Skeletal muscle satellite cell (primary cell): ENCODE data around the gene SUMF2.
A peak's percentile ranks its signal among the peaks of the same experiment; 100 is the strongest.
"Not testable (repeated sequence)": the region's sequence is repeated elsewhere in the genome, so short reads cannot be mapped to it uniquely, and the experiment has no call there.

ENCODE experiments used
- H3K27me3 ChIP-seq: 2 replicates; pipeline ENCODE4 v1.7.0; 2013; ENCODE audit warnings: low read length; ENCODE audit not compliant: control insufficient read depth, insufficient read depth
- H3K36me3 ChIP-seq: 2 replicates; pipeline ENCODE4 v1.7.0; 2013; ENCODE audit warnings: mild to moderate bottlenecking, control low read depth, low read length; ENCODE audit not compliant: insufficient read depth
- H3K4me1 ChIP-seq: 2 replicates; pipeline ENCODE4 v1.7.0; 2013; ENCODE audit warnings: low read length; ENCODE audit not compliant: control insufficient read depth, insufficient read depth
- H3K4me2 ChIP-seq: 2 replicates; pipeline ENCODE4 v1.7.0; 2013; ENCODE audit warnings: mild to moderate bottlenecking, low read length
- H3K4me3 ChIP-seq: 2 replicates; pipeline ENCODE4 v1.7.0; 2013; ENCODE audit warnings: low read length
- H3K9ac ChIP-seq: 2 replicates; pipeline ENCODE4 v1.7.0; 2013; ENCODE audit warnings: mild to moderate bottlenecking, low read depth, low read length, moderate library complexity
- H3K9me3 ChIP-seq: replicated peaks from 2 replicates; pipeline ENCODE4 v1.7.0; 2013; ENCODE audit warnings: mild to moderate bottlenecking, control low read depth, low read length

SUMF2 gene

DNA sequence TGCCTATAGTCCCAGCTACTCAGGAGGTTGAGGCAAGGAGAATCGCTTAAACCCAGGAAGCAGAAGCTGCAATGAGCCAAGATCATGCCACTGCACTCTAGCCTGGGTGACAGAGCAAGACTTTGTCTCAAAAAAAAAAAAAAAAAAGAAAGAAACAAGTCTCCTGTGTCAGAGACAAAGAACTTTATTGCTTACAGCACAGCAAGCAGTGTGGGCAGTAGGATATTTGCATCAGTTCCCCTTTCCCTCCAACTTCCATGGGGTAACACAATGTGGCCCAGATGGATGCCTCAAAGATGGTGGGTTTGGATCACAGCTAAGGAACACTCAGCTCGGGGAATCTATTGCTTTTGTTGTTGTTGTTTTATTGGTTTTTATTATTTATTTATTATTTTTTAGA lies 18.3 kb upstream of the SUMF2 start:
- H3K4me2 ChIP-seq, H3K36me3 ChIP-seq, H3K9ac ChIP-seq, H3K27me3 ChIP-seq, H3K4me3 ChIP-seq, H3K9me3 ChIP-seq: not testable (repeated sequence)
- peaks cover 17% of the 10 kb centered on the region for H3K4me1 ChIP-seq

DNA sequence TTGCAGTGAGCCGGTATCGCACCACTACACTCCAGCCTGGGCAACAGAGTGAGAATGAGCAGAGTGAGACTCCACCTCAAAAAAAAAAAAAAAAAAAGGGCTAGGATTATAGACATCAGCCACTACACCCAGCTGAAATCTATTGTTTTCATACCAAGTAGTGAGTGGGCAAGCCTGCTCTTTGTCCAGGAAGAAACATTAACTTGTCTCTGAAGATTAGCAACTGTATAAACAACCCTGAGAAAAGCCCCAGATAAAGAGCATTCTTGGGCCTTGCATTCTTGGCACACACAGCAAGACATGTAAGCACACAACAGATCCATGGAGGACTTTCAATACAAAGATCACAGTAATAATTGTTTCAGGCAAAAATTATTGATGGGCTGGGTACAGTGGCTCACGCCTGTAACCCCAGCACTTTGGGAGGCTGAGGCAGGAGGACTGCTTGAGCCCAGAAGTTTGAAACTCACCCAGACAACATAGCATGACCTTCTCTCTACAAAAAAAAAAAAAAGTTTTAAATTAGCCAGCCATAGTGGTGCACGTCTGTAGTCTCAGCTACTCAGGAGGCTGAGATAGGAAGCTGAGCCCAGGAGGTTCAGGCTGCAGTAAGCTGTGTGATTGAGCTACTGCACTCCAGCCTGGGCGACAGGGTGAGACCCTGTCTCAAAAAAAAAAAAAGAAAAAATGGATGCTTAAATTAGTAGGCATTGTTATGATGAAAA lies 17.2 kb upstream of the SUMF2 start:
- Histone ChIP-seq H3K27me3 (no peaks in the 10 kb centered on the region), H3K9ac (peak overlapping the region; percentile 51), H3K9me3 (no peaks in the 10 kb centered on the region), H3K4me3 (no peak overlapping the region), H3K4me1 (peaks cover 17% of the 10 kb centered on the region), H3K36me3 (peaks cover 6% of the 10 kb centered on the region), H3K4me2 (peak overlapping the region; percentile 39)

DNA sequence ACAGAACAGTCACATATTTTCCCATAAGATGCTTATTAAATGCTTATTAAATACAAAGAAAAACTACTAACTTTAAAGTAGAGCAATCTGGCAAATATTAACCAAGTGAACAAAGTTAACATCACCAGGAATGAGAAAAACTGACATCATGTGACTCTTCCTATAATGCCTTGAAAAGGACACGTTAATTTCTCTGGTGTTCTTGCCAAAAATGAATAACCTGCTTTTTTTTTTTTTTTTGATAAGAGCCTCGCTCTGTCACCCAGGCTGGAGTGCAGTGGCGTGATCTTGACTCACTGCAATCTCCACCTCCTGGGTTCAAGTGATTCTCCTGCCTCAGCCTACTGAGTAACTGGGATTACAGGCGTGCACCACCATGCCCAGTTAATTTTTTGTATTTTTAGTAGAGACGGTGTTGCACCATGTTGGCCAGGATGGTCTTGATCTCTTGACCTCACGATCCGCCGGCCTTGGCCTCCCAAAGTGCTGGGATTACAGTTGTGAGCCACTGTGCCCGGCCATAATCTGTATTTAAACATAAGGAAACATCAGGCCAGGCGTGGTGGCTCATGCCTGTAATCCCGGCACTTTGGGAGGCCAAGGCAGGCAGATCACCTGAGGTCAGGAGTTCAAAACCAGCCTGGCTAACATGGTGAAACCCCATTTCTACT lies 16.5 kb upstream of the SUMF2 start:
- H3K4me3 ChIP-seq: not testable (repeated sequence)
- H3K9ac ChIP-seq: peak overlapping the region; percentile 51

GRCh38 chr7:56048245-56048644 lies 15.8 kb upstream of the SUMF2 start:
- H3K4me3 ChIP-seq: no peak overlapping the region
- no peak overlapping the region for H3K4me2 ChIP-seq
- H3K4me1 ChIP-seq: peaks cover 24% of the 10 kb centered on the region
- no peak overlapping the region for H3K9ac ChIP-seq
- H3K36me3 ChIP-seq: peaks cover 9% of the 10 kb centered on the region
- no peaks in the 10 kb centered on the region for H3K9me3 ChIP-seq
- H3K27me3 ChIP-seq: no peaks in the 10 kb centered on the region

More for the DNA sequence above, 16.5 kb upstream of the SUMF2 start:
- H3K36me3 ChIP-seq, H3K27me3 ChIP-seq, H3K9me3 ChIP-seq: not testable (repeated sequence)
- Histone ChIP-seq H3K4me2 (peak overlapping the region; percentile 16), H3K4me1 (peaks cover 17% of the 10 kb centered on the region)

DNA sequence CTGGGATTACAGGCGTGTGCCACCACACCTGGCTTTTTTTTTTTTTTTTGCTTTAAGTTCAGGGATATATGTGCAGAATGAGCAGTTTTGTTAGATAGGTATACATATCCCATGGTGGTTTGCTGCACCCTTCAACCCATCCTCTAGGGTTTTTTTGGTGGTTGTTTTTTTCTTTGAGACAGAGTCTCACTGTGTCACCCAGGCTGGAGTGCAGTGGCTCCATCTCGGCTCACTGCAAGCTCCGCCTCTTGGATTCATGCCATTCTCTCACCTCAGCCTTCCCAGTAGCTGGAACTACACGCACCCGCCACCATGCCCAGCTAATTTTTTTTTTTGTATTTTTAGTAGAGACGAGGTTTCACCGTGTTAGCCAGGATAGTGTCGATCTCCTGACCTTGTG lies 15.3 kb upstream of the SUMF2 start:
- H3K4me2 ChIP-seq, H3K27me3 ChIP-seq, H3K4me3 ChIP-seq, H3K9me3 ChIP-seq, H3K9ac ChIP-seq: not testable (repeated sequence)
- peaks cover 14% of the 10 kb centered on the region for H3K36me3 ChIP-seq
- peaks cover 28% of the 10 kb centered on the region for H3K4me1 ChIP-seq

- Histone ChIP-seq H3K4me3 (peak overlapping the region; percentile 93), H3K27me3 (no peaks in the 10 kb centered on the region), H3K4me1 (peaks cover 28% of the 10 kb centered on the region), H3K9me3 (no peaks in the 10 kb centered on the region), H3K9ac (peak overlapping the region; percentile 99), H3K36me3 (peaks cover 34% of the 10 kb centered on the region), H3K4me2 (peak overlapping the region; percentile 95)
Observed at GRCh38 chr7:56051053-56051338, 13.1 kb upstream of the SUMF2 start.

DNA sequence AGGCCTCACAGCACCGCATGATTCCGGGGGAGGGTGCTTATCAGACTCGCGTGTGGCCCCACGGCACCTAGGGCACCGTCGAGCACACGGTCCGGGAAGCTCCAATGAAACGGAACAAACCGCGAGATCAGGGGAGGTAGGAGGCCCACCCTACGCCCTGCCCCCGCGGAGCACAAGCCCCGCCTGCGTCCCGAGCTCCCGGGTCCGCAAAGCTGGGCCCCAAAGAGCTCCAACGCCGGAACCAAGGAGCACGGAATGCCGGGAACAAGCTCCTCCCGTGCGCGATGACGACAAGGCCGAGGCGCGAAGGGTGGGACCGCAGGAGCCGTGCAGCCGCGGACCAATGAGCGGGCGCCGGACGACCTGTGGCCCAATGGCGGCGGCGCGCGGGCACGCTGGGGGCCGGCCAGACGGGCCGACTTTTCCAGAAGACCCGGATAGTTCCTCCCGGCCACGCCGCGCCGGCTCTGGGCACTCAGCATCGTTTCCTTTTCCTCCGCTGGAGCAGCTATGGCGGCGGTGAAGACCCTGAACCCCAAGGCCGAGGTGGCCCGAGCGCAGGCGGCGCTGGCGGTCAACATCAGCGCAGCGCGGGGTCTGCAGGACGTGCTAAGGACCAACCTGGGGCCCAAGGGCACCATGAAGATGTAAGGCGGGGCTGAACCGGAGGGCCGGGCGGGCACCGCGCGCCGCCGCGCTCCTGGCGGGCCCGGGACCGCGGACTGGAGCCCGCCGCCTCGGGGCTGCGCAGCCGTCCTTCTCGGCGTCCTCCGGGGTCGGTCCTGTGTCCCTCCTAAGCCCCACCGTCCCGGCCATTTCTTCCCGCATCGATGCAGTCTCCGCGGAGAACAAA lies 12.5 kb upstream of the SUMF2 start, which contains the start of the genes CCT6A and PSPH:
Gene CCT6A (plus strand): TSS at position 427 of the 853 bp plus-strand sequence. CDS start 84 bp downstream, at position 511.
Gene PSPH (minus strand): TSS at position 106 of the 853 bp plus-strand sequence. CDS start 30,232 bp downstream, outside the sequence.
- H3K4me2 ChIP-seq: peak within 1 kb of the TSS; percentile 98
- peaks cover 25% of the 10 kb centered on the region for H3K4me1 ChIP-seq
- peaks cover 38% of the 10 kb centered on the region for H3K36me3 ChIP-seq
- no peaks in the 10 kb centered on the region for H3K27me3 ChIP-seq
- no peaks in the 10 kb centered on the region for H3K9me3 ChIP-seq
- H3K4me3 ChIP-seq: peak within 1 kb of the TSS; percentile 93
- peak within 1 kb of the TSS; percentile 99 for H3K9ac ChIP-seq

DNA sequence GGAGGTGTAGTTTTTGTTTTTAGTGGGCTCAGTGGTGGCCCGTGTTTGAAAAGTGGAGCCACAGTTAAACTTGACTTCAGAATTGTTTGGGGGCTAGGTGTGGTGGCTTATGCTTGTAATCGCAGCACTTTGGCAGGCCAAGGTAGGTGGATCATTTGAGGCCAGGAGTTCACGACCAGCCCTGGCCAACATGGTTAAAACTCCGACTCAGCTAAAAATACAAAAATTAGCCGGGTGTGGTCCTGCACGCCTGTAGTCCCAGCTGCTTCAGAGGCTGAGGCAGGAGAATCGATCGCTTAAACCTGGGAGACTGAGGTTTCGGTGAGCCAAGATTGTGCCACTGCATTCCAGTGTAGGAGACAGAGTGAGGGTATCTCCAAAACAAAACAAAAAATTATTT lies 10.7 kb upstream of the SUMF2 start:
- peak overlapping the region; percentile 99 for H3K9ac ChIP-seq

GRCh38 chr7:56053993-56054392 lies 10.1 kb upstream of the SUMF2 start:
- Histone ChIP-seq H3K4me2 (no peak overlapping the region), H3K4me3 (no peak overlapping the region), H3K4me1 (peaks cover 17% of the 10 kb centered on the region), H3K9ac (no peak overlapping the region), H3K9me3 (no peaks in the 10 kb centered on the region), H3K36me3 (peaks cover 59% of the 10 kb centered on the region), H3K27me3 (no peaks in the 10 kb centered on the region)

More for the DNA sequence above, 10.7 kb upstream of the SUMF2 start:
- peak overlapping the region; percentile 93 for H3K4me3 ChIP-seq
- H3K27me3 ChIP-seq: no peaks in the 10 kb centered on the region
- peaks cover 17% of the 10 kb centered on the region for H3K4me1 ChIP-seq
- peak overlapping the region; percentile 98 for H3K4me2 ChIP-seq
- H3K36me3 ChIP-seq: peaks cover 53% of the 10 kb centered on the region
- no peaks in the 10 kb centered on the region for H3K9me3 ChIP-seq

DNA sequence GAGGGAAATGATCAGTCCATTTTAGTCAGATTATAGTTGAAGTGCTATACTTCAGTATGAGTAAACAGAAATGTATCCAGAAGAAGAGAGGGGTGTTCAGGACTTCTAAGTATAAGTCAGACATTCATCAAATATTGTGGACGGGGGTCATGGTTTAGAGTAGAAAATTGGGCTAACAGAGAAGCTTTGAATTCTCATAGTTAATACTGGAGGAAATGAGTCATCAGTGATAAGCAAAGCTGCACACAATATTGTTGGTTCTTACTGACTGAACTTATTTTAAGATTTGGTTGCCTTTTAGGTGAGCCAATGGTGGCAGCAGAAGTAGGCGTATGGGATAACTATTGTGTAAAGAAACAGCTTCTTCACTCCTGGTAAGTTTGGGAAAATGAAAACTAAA lies 1.7 kb upstream of the SUMF2 start:
- H3K4me2 ChIP-seq: peak overlapping the region; percentile 59
- H3K9me3 ChIP-seq: no peaks in the 10 kb centered on the region
- peaks cover 56% of the 10 kb centered on the region for H3K36me3 ChIP-seq
- no peaks in the 10 kb centered on the region for H3K27me3 ChIP-seq
- peaks cover 42% of the 10 kb centered on the region for H3K4me1 ChIP-seq
- no peak overlapping the region for H3K9ac ChIP-seq
- peak overlapping the region; percentile 16 for H3K4me3 ChIP-seq

DNA sequence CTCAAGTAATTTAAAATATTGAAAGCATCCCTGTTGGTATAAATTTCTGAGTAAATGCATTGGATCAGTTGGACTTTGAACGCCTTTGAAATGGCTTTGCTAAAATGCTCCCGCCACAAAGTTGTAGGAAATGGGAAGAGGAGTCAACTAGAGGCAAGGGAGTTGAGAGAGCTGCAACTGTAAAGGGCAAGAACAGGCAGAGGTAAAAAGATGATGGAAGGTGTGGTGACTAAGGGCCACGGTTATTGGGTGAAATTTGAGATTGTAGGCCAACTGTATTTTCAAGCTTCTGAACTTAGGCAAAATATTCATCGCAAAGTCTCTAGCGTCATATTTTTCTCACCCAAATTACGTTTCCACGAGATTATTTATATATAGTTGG lies 595 bp upstream of the SUMF2 start:
- Histone ChIP-seq H3K27me3 (no peaks in the 10 kb centered on the region), H3K9me3 (no peaks in the 10 kb centered on the region), H3K36me3 (peaks cover 45% of the 10 kb centered on the region), H3K4me1 (peaks cover 42% of the 10 kb centered on the region), H3K9ac (peak overlapping the region; percentile 98), H3K4me2 (peak overlapping the region; percentile 90), H3K4me3 (peak overlapping the region; percentile 100)
